Ramos (cell line): ENCODE measurements around the gene DOCK1.

Source experiments
- in situ Hi-C: fragments of 300-500 bp; cut with MboI; formaldehyde crosslinking; loops from one replicate; pipeline ENCODE4 v1.14.3; 2022; ENCODE audit warnings: low sequenced_read_pairs; ENCODE audit not compliant: unreplicated experiment

DOCK1 gene

GRCh38 chr10:126997801-126998590, 92.8 kb downstream of the DOCK1 start:
- in situ Hi-C loops: no loop called here

GRCh38 chr10:127000598-127000997, 95.4 kb downstream of the DOCK1 start:
- in situ Hi-C loops: no loop called here

GRCh38 chr10:127003032-127003685, 97.9 kb downstream of the DOCK1 start:
- in situ Hi-C loops: no loop called here

- in situ Hi-C loops: no loop called here
These were observed 101.2 kb downstream of the DOCK1 start for GRCh38 chr10:127006453-127006852.

GRCh38 chr10:127009366-127009765, 104.1 kb downstream of the DOCK1 start:
- in situ Hi-C loops: no loop called here

GRCh38 chr10:127011174-127011573, 105.9 kb downstream of the DOCK1 start:
- in situ Hi-C loops: no loop called here

- in situ Hi-C loops: no loop called here
These were observed 107.0 kb downstream of the DOCK1 start for GRCh38 chr10:127012071-127012768.

- in situ Hi-C loops: no loop called here
These were observed 107.5 kb downstream of the DOCK1 start for GRCh38 chr10:127012769-127013152.

GRCh38 chr10:127013211-127013656, 108.0 kb downstream of the DOCK1 start:
- in situ Hi-C loops: no loop called here

GRCh38 chr10:127013691-127014473, 108.7 kb downstream of the DOCK1 start:
- in situ Hi-C loops: no loop called here

GRCh38 chr10:127014671-127015070, 109.4 kb downstream of the DOCK1 start:
- in situ Hi-C loops: no loop called here

- in situ Hi-C loops: no loop called here
These were observed 110.1 kb downstream of the DOCK1 start for GRCh38 chr10:127015373-127015772.

- in situ Hi-C loops: no loop called here
These were observed 111.1 kb downstream of the DOCK1 start for GRCh38 chr10:127016331-127016730.

- in situ Hi-C loops: no loop called here
These were observed 112.5 kb downstream of the DOCK1 start for GRCh38 chr10:127017541-127018297.

- in situ Hi-C loops: no loop called here
These were observed 113.0 kb downstream of the DOCK1 start for GRCh38 chr10:127018298-127018650.

- in situ Hi-C loops: no loop called here
These were observed 113.5 kb downstream of the DOCK1 start for GRCh38 chr10:127018766-127019165.

GRCh38 chr10:127020260-127020659, 115.0 kb downstream of the DOCK1 start:
- in situ Hi-C loops: no loop called here

GRCh38 chr10:127021801-127022200, 116.6 kb downstream of the DOCK1 start:
- in situ Hi-C loops: no loop called here

- in situ Hi-C loops: no loop called here
These were observed 119.6 kb downstream of the DOCK1 start for GRCh38 chr10:127024685-127025435.
